Measurements from ENCODE around the gene ELAVL1. TPM values are rescaled to one million over a fixed set of nuclear protein-coding genes. Genes with fewer than 3 reads are reported as not detected.

Gene ELAVL1
- total and polyA plus RNA-seq, 8 donors, result 6.6 to 38.4 (median 26.2) TPM

GRCh38 chr19:7933828-7934725, 71.4 kb downstream of the ELAVL1 start:
- Histone ChIP-seq H3K27me3 (no peaks in the 10 kb centered on the region), H3K36me3 (peaks cover 5 to 66% (median 43%) of the 10 kb centered on the region in 3 donors), H3K4me1 (no peaks in the 10 kb centered on the region), H3K27ac (no peak overlapping the region), H3K9me3 (no peaks in the 10 kb centered on the region), H3K4me3 (no peak overlapping the region)
- intact Hi-C loops (cut with DNase I), result loop anchor here in 1 of 3 donors (5.0 kb wide), 1 partner anchor 202 kb away; the partner anchor contains the start of gene CLEC4G
- FAIRE-seq (no peak), ATAC-seq (no peak), DNase-seq (peak in 1 of 6 donors; percentile 78)
- WGBS, 2 donors, result 92% methylated on average over 55 of the region's 55 CpGs
- TF ChIP-seq CTCF (IDR thresholded peaks at IDR 0.05), result no peak

GRCh38 chr19:7933411-7933810, 72.0 kb downstream of the ELAVL1 start:
- Histone ChIP-seq H3K9me3 (no peaks in the 10 kb centered on the region), H3K36me3 (peaks cover 5 to 66% (median 43%) of the 10 kb centered on the region in 3 donors), H3K27me3 (no peaks in the 10 kb centered on the region), H3K27ac (no peak overlapping the region), H3K4me3 (no peak overlapping the region), H3K4me1 (no peaks in the 10 kb centered on the region)
- DNase-seq (no peak), FAIRE-seq (no peak), ATAC-seq (no peak)
- intact Hi-C loops (cut with DNase I), result loop anchor here in 1 of 3 donors (5.0 kb wide), 1 partner anchor 201 kb away; the partner anchor contains the start of gene CLEC4G
- no peak for TF ChIP-seq CTCF (IDR thresholded peaks at IDR 0.05)
- 86% methylated on average over 14 of the region's 14 CpGs for WGBS, 2 donors

GRCh38 chr19:7932930-7933300, 72.5 kb downstream of the ELAVL1 start:
- H3K4me1 ChIP-seq, result no peaks in the 10 kb centered on the region
- ATAC-seq (no peak), FAIRE-seq (no peak), DNase-seq (no peak)
- no peak overlapping the region for H3K27ac ChIP-seq
- H3K36me3 ChIP-seq, result peaks cover 3 to 62% (median 43%) of the 10 kb centered on the region in 3 donors
- no peak overlapping the region for H3K4me3 ChIP-seq
- intact Hi-C loops (cut with DNase I), result loop anchor here in 1 of 3 donors (5.0 kb wide), 1 partner anchor 201 kb away; the partner anchor contains the start of gene CLEC4G
- no peaks in the 10 kb centered on the region for H3K9me3 ChIP-seq
- 95% methylated on average over 10 of the region's 10 CpGs for WGBS, 2 donors
- no peaks in the 10 kb centered on the region for H3K27me3 ChIP-seq
- no peak for TF ChIP-seq CTCF (IDR thresholded peaks at IDR 0.05)

- WGBS, 2 donors, result 88 to 90% methylated on average over 31 to 32 of the region's 32 CpGs
- Histone ChIP-seq H3K4me1 (no peaks in the 10 kb centered on the region), H3K36me3 (peaks cover 3 to 57% (median 42%) of the 10 kb centered on the region in 3 donors), H3K27ac (no peak overlapping the region), H3K27me3 (no peaks in the 10 kb centered on the region), H3K4me3 (no peak overlapping the region), H3K9me3 (no peaks in the 10 kb centered on the region)
- TF ChIP-seq CTCF (IDR thresholded peaks at IDR 0.05), result no peak
- ATAC-seq, result no peak
- peak in 1 of 6 donors; percentile 75 for DNase-seq
- intact Hi-C loops (cut with DNase I), result loop anchor here in 1 of 3 donors (5.0 kb wide), 1 partner anchor 200 kb away; the partner anchor contains the start of gene CLEC4G
- no peak for FAIRE-seq
Measured at GRCh38 chr19:7932276-7932929, 73.0 kb downstream of the ELAVL1 start.

Measured in pancreas (tissue), 10 donors.